ENCODE data around the gene MYLK. TPM values are rescaled to one million over a fixed set of nuclear protein-coding genes. Genes with fewer than 3 reads are reported as not detected.
A peak's percentile ranks its signal among the peaks of the same experiment; 100 is the strongest.
"Not testable (repeated sequence)": the region's sequence is repeated elsewhere in the genome, so short reads cannot be mapped to it uniquely, and the experiment has no call there.

The MYLK gene
- total and polyA plus RNA-seq, 2 donors, result 5.4 to 11.5 TPM

GRCh38 chr3:123722021-123722420 is 162.1 kb downstream of the MYLK start:
- Histone ChIP-seq H3K27ac (ENCODE audit: low read depth in 1 of 2, low read length in 1 of 2) (no peak overlapping the region), H3K4me1 (ENCODE audit: control insufficient read depth in 2 of 2, insufficient read depth in 2 of 2, low read length in 2 of 2) (peaks cover 0 to 9% of the 10 kb centered on the region in 2 donors), H3K9me3 (ENCODE audit: control insufficient read depth in 2 of 2, insufficient read depth in 1 of 2, low read length in 1 of 2) (no peaks in the 10 kb centered on the region), H3K4me3 (ENCODE audit: low read length in 2 of 2) (no peak overlapping the region), H3K36me3 (ENCODE audit: control insufficient read depth in 2 of 2, insufficient read depth in 2 of 2, low read length in 1 of 2) (no peaks in the 10 kb centered on the region), H3K27me3 (ENCODE audit: control insufficient read depth in 2 of 2, insufficient read depth in 1 of 2, low read length in 1 of 2) (peaks cover 0 to under 1% of the 10 kb centered on the region in 2 donors)
- no peak for DNase-seq (ENCODE audit: low read depth in 6 of 9, low spot score in 9 of 9)
- 87% methylated on average over 10 of the region's 10 CpGs for WGBS

- 77% methylated on average over 9 of the region's 10 CpGs for WGBS
- DNase-seq (ENCODE audit: low read depth in 6 of 9, low spot score in 9 of 9); H3K36me3 ChIP-seq (ENCODE audit: control insufficient read depth in 2 of 2, insufficient read depth in 2 of 2, low read length in 1 of 2); H3K9me3 ChIP-seq (ENCODE audit: control insufficient read depth in 2 of 2, insufficient read depth in 1 of 2, low read length in 1 of 2); H3K27ac ChIP-seq (ENCODE audit: low read depth in 1 of 2, low read length in 1 of 2); H3K4me3 ChIP-seq (ENCODE audit: low read length in 2 of 2); H3K4me1 ChIP-seq (ENCODE audit: control insufficient read depth in 2 of 2, insufficient read depth in 2 of 2, low read length in 2 of 2); H3K27me3 ChIP-seq (ENCODE audit: control insufficient read depth in 2 of 2, insufficient read depth in 1 of 2, low read length in 1 of 2): not testable (repeated sequence)
Measured at GRCh38 chr3:123721095-123721689, 162.9 kb downstream of the MYLK start.

GRCh38 chr3:123720638-123721037 is 163.5 kb downstream of the MYLK start:
- peak overlapping the region in 1 of 2 donors; percentile 31 for H3K27ac ChIP-seq (ENCODE audit: low read depth in 1 of 2, low read length in 1 of 2)
- no peak overlapping the region for H3K4me3 ChIP-seq (ENCODE audit: low read length in 2 of 2)
- no peaks in the 10 kb centered on the region for H3K9me3 ChIP-seq (ENCODE audit: control insufficient read depth in 2 of 2, insufficient read depth in 1 of 2, low read length in 1 of 2)
- H3K36me3 ChIP-seq (ENCODE audit: control insufficient read depth in 2 of 2, insufficient read depth in 2 of 2, low read length in 1 of 2), result no peaks in the 10 kb centered on the region
- no peak for DNase-seq (ENCODE audit: low read depth in 6 of 9, low spot score in 9 of 9)
- peaks cover 0 to 9% of the 10 kb centered on the region in 2 donors for H3K4me1 ChIP-seq (ENCODE audit: control insufficient read depth in 2 of 2, insufficient read depth in 2 of 2, low read length in 2 of 2)
- 94% methylated on average over 6 of the region's 6 CpGs for WGBS
- H3K27me3 ChIP-seq (ENCODE audit: control insufficient read depth in 2 of 2, insufficient read depth in 1 of 2, low read length in 1 of 2), result no peaks in the 10 kb centered on the region

- Histone ChIP-seq H3K36me3 (ENCODE audit: control insufficient read depth in 2 of 2, insufficient read depth in 2 of 2, low read length in 1 of 2) (no peaks in the 10 kb centered on the region), H3K4me1 (ENCODE audit: control insufficient read depth in 2 of 2, insufficient read depth in 2 of 2, low read length in 2 of 2) (peaks cover 0 to 9% of the 10 kb centered on the region in 2 donors), H3K4me3 (ENCODE audit: low read length in 2 of 2) (no peak overlapping the region), H3K9me3 (ENCODE audit: control insufficient read depth in 2 of 2, insufficient read depth in 1 of 2, low read length in 1 of 2) (no peaks in the 10 kb centered on the region), H3K27me3 (ENCODE audit: control insufficient read depth in 2 of 2, insufficient read depth in 1 of 2, low read length in 1 of 2) (no peaks in the 10 kb centered on the region), H3K27ac (ENCODE audit: low read depth in 1 of 2, low read length in 1 of 2) (peak overlapping the region; percentile 26 to 60)
- 89% methylated on average over 14 of the region's 14 CpGs for WGBS
- DNase-seq (ENCODE audit: low read depth in 6 of 9, low spot score in 9 of 9), result no peak
Measured at GRCh38 chr3:123719862-123720453, 164.2 kb downstream of the MYLK start.

GRCh38 chr3:123719061-123719756 is 164.9 kb downstream of the MYLK start:
- not testable (repeated sequence) for H3K36me3 ChIP-seq (ENCODE audit: control insufficient read depth in 2 of 2, insufficient read depth in 2 of 2, low read length in 1 of 2); H3K4me1 ChIP-seq (ENCODE audit: control insufficient read depth in 2 of 2, insufficient read depth in 2 of 2, low read length in 2 of 2); H3K9me3 ChIP-seq (ENCODE audit: control insufficient read depth in 2 of 2, insufficient read depth in 1 of 2, low read length in 1 of 2); H3K4me3 ChIP-seq (ENCODE audit: low read length in 2 of 2); H3K27me3 ChIP-seq (ENCODE audit: control insufficient read depth in 2 of 2, insufficient read depth in 1 of 2, low read length in 1 of 2)
- peak; percentile 24 to 68 (median 33) for DNase-seq (ENCODE audit: low read depth in 6 of 9, low spot score in 9 of 9)
- 61% methylated on average over 15 of the region's 15 CpGs for WGBS
- H3K27ac ChIP-seq (ENCODE audit: low read depth in 1 of 2, low read length in 1 of 2), result peak overlapping the region; percentile 26 to 31

- H3K9me3 ChIP-seq (ENCODE audit: control insufficient read depth in 2 of 2, insufficient read depth in 1 of 2, low read length in 1 of 2), result no peaks in the 10 kb centered on the region
- peaks cover 0 to 5% of the 10 kb centered on the region in 2 donors for H3K4me1 ChIP-seq (ENCODE audit: control insufficient read depth in 2 of 2, insufficient read depth in 2 of 2, low read length in 2 of 2)
- no peak for DNase-seq (ENCODE audit: low read depth in 6 of 9, low spot score in 9 of 9)
- H3K27ac ChIP-seq (ENCODE audit: low read depth in 1 of 2, low read length in 1 of 2), result no peak overlapping the region
- H3K4me3 ChIP-seq (ENCODE audit: low read length in 2 of 2), result no peak overlapping the region
- 94% methylated on average over 5 of the region's 5 CpGs for WGBS
- H3K36me3 ChIP-seq (ENCODE audit: control insufficient read depth in 2 of 2, insufficient read depth in 2 of 2, low read length in 1 of 2), result no peaks in the 10 kb centered on the region
- no peaks in the 10 kb centered on the region for H3K27me3 ChIP-seq (ENCODE audit: control insufficient read depth in 2 of 2, insufficient read depth in 1 of 2, low read length in 1 of 2)
Measured at GRCh38 chr3:123718108-123718507, 166.0 kb downstream of the MYLK start.

- H3K4me3 ChIP-seq (ENCODE audit: low read length in 2 of 2); H3K36me3 ChIP-seq (ENCODE audit: control insufficient read depth in 2 of 2, insufficient read depth in 2 of 2, low read length in 1 of 2); H3K9me3 ChIP-seq (ENCODE audit: control insufficient read depth in 2 of 2, insufficient read depth in 1 of 2, low read length in 1 of 2); H3K27ac ChIP-seq (ENCODE audit: low read depth in 1 of 2, low read length in 1 of 2); H3K4me1 ChIP-seq (ENCODE audit: control insufficient read depth in 2 of 2, insufficient read depth in 2 of 2, low read length in 2 of 2); DNase-seq (ENCODE audit: low read depth in 6 of 9, low spot score in 9 of 9); H3K27me3 ChIP-seq (ENCODE audit: control insufficient read depth in 2 of 2, insufficient read depth in 1 of 2, low read length in 1 of 2): not testable (repeated sequence)
- WGBS, result 96% methylated on average over 2 of the region's 2 CpGs
Measured at GRCh38 chr3:123717451-123717850, 166.7 kb downstream of the MYLK start.

GRCh38 chr3:123716411-123716810 is 167.7 kb downstream of the MYLK start:
- Histone ChIP-seq H3K4me3 (ENCODE audit: low read length in 2 of 2) (no peak overlapping the region), H3K9me3 (ENCODE audit: control insufficient read depth in 2 of 2, insufficient read depth in 1 of 2, low read length in 1 of 2) (no peaks in the 10 kb centered on the region), H3K36me3 (ENCODE audit: control insufficient read depth in 2 of 2, insufficient read depth in 2 of 2, low read length in 1 of 2) (no peaks in the 10 kb centered on the region), H3K27me3 (ENCODE audit: control insufficient read depth in 2 of 2, insufficient read depth in 1 of 2, low read length in 1 of 2) (no peaks in the 10 kb centered on the region), H3K27ac (ENCODE audit: low read depth in 1 of 2, low read length in 1 of 2) (no peak overlapping the region), H3K4me1 (ENCODE audit: control insufficient read depth in 2 of 2, insufficient read depth in 2 of 2, low read length in 2 of 2) (peaks cover 0 to 4% of the 10 kb centered on the region in 2 donors)
- no peak for DNase-seq (ENCODE audit: low read depth in 6 of 9, low spot score in 9 of 9)
- WGBS, result 94% methylated on average over 4 of the region's 4 CpGs

GRCh38 chr3:123713211-123713610 is 170.9 kb downstream of the MYLK start:
- WGBS, result 97% methylated on average over 8 of the region's 8 CpGs
- DNase-seq (ENCODE audit: low read depth in 6 of 9, low spot score in 9 of 9), result no peak
- H3K27ac ChIP-seq (ENCODE audit: low read depth in 1 of 2, low read length in 1 of 2), result no peak overlapping the region

More at GRCh38 chr3:123713211-123713610, 170.9 kb downstream of the MYLK start:
- no peaks in the 10 kb centered on the region for H3K9me3 ChIP-seq (ENCODE audit: control insufficient read depth in 2 of 2, insufficient read depth in 1 of 2, low read length in 1 of 2)
- no peaks in the 10 kb centered on the region for H3K27me3 ChIP-seq (ENCODE audit: control insufficient read depth in 2 of 2, insufficient read depth in 1 of 2, low read length in 1 of 2)
- no peaks in the 10 kb centered on the region for H3K36me3 ChIP-seq (ENCODE audit: control insufficient read depth in 2 of 2, insufficient read depth in 2 of 2, low read length in 1 of 2)
- H3K4me1 ChIP-seq (ENCODE audit: control insufficient read depth in 2 of 2, insufficient read depth in 2 of 2, low read length in 2 of 2), result no peaks in the 10 kb centered on the region
- H3K4me3 ChIP-seq (ENCODE audit: low read length in 2 of 2), result no peak overlapping the region

Measured in thymus (tissue), 11 donors.